NCI-H2227 (cell line): ENCODE results near the gene BRD9.
"Not testable (repeated sequence)": the region's sequence is repeated elsewhere in the genome, so short reads cannot be mapped to it uniquely, and the experiment has no call there.

Experiments used
- DNase-seq: peaks from one replicate; lab custom pipeline; 2025; ENCODE audit not compliant: unreplicated experiment; lab: John Stamatoyannopoulos, UW

BRD9 gene

DNA sequence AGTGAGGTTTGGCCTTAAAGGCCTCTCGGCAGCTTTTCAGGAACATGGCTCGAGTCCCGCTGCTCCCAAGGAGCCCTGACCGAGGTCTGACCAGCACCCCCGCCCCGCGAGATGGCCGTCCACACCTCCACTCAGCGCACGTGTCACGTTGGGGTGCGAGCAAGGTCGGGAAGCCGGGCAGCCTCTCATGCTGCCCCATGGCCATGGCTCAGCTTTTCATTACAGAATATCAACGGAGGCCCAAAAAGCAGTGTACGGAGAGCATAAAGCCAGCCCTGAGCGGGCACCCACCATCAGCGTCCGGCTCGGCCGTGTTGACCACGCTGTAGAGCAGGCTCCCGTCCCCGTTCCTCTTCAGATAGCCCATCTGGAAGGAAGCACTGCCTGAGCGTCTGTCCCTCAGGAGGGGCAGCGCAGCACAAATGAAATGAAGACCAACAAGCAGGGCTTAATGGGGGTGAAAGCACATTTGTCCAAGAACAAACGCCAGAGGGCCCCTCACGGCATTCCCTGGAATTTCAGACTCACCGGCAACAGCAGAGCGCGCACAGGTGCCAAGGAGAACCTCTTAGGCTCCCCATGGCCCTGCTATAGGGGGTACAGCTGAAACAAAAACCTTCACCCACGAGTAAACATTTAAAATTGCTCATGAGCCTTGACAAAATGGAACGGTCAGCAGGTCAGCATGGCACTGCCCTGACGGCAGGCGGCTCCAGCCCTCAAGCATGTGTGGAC is 11.6 kb downstream of the BRD9 start:
- DNase-seq: no peak

DNA sequence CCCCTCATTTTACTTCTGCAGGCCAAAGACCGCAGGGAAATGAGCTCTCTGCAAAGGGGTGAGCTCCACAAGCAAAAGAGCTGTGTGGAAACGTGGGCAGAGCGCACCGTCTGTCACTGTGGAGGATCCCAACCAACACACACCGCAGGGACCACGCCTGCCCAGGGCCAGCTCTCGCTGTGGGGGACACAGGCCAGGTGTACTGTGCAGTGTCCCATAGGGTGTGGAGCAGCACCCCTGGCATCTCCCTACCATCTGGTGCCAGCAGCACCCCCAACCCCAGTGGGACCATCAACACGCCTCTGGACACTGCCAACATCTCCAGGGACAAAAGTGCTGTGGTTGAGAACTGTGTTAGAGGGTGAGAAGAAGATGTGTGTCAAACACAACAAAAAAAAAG is 13.9 kb downstream of the BRD9 start:
- DNase-seq: not testable (repeated sequence)

DNA sequence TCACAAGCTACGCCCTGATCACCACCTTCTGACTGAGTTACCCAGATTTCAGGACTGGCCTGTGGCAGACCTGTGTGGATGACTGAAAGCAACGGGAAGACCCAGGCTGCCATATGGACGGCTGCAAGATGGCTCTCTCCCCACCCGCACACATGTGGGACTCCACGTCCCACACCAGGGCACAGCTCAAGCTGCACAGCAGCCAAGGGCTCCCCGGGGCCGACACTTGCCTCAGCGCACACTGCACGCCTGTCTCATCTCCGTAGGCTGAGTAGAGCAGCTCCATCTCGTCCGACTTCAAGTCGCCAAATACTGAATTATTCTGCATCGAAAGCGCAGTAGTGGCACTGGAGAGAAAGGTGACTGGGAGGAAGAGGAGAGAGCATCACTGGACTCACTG is 14.5 kb downstream of the BRD9 start:
- no peak for DNase-seq

DNA sequence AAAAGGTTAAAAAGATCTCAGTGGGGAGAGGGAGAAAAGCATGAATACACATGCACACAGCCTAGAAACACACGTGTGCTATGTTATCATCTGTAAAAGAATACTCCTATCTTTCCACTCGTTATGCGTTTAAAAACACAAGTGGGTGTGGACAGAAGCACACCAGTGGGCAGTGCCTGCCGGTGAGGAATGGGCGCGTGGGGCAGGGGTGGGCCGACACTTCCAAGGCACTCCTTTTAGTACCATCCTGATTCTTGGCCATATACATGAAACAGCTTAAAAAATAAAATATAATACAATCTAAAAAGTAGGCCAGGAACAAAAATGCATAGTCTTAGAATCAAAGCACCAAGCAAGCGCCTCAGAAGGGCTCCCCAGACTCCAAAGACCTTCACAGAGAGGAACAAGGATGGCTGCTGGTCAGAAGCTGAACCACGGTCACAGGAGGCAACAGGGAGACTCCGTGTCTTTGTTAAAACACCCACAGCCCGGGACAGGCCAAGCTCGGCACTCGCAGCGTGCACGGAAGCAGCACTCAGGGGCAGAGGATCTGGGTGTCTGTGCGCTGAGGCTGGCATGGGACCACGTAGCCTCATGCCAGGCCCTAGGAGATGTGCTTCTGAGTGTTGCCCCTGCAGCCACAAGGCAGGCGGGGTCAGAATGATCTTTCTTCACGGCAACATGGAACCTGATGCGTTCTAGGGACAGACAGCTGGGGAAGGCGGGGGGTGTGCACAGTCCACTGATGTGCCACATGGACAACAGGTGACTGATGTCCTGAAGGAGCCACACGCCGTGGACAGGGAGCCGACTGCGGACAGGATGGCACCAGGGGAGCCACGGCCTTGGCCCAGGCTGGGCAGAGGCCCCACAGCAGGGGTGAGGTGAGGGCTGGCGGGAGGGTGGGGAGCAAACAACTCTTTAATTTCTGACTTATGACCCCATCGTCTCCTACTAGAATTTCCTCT is 15.9 kb downstream of the BRD9 start:
- no peak for DNase-seq

DNA sequence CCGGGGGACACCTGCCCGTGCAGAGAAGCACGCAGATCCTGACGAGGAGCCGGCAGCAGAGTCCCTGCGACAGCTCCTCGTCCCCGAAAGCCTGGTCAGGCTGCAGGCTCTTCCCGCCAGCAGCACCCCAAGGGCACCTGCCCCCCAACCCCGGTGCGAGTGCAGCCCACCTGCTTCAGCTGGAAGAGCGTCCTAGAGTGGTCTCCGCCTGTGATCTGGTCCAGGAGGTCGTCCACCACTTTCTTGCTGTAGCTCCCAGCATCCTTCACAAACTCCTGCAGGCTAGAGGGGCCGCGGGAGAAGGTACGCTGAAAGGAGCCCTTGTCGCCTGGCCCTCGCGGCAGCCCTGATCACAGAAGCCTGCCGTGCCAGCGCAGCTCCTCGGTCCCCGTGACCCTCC is 16.7 kb downstream of the BRD9 start:
- no peak for DNase-seq

DNA sequence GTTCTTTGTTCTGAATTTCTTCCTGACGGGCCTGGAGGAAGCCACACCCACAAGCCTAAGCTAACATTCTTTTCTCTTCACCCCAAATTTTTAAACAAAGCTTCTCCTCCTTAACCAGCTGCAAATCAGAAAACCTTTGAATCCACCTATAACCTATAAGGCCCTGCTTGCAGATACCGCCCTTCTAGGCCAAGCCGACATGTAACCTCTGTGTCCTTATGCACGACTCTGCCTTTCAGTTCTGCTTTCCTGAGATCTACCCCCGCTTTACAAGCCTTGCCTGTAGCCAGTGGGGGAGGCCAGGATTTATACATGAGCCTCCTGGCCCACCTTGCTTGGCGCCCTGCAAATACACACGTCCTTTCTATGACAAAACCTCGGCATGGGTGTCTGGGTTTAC is 19.3 kb downstream of the BRD9 start:
- no peak for DNase-seq

DNA sequence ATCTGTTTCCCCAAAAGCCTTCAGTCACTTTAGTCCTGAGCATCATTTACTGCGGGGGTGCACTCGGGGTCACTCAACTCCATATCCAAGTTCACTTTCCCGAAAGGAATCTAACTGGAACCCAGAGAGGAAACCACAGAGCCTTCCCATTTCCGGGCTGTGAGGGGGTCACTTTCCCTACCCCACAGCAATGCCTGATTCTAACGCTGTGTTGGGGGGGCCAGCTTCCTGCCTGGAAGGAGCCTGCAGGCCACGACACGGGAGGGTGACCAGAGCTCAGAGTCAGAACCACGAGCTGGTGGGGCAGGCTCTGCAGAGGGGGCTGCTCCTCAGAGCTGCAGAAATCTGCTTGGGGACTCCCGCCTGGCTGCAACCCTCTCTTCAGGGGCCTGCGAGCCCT is 20.3 kb downstream of the BRD9 start:
- no peak for DNase-seq

DNA sequence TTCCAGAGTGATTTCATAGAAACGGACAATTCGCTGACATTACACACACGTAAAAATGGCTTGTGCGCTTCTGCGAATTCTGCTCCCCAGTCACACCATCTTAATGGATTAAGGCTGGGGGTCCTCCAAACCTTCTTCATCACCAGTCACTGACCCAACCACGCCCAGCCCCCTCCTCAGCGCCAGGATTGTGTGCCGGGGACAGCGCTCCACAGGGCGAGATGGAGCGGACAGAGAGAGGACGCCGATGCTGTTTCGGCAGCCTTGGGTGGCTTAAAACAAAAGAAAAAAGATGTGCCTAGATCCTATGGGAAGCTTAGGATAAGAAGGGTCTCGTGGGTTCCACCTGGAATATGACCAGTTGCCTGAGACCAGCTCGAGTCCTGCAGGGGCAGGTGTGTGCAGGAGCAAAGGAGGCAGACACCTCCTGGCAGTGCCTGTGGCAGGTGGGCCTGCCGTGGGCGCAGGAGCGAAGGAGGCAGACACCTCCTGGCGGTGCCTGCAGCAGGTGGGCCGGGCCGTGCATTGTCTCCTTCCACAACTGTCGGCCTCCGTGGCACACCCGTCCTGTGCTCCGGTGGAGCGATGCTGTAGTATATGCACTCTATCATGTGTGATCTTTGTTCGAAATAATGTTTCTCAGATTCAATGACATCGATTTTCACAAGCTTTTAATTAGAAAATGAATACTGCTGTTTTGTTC is 20.9 kb downstream of the BRD9 start:
- no peak for DNase-seq

DNA sequence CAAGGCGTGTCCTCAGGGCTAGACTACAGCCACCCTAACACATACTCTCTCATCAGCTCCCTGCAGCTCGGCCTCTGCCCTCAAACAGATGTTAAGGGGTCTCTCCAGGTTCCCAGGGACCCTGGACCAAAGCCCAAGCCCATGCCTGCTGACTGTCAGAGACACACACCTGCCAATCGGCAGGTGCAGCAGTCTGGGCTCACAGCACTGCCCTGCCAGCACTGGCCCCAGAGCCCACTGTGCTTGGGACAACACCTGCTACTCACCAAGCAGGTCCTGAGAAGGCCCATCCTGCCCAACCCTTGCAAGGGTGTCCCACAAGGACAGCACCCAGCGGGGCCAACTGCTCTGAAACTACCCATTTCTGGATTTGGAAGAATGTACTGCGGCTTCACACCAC is 21.6 kb downstream of the BRD9 start:
- DNase-seq: no peak

DNA sequence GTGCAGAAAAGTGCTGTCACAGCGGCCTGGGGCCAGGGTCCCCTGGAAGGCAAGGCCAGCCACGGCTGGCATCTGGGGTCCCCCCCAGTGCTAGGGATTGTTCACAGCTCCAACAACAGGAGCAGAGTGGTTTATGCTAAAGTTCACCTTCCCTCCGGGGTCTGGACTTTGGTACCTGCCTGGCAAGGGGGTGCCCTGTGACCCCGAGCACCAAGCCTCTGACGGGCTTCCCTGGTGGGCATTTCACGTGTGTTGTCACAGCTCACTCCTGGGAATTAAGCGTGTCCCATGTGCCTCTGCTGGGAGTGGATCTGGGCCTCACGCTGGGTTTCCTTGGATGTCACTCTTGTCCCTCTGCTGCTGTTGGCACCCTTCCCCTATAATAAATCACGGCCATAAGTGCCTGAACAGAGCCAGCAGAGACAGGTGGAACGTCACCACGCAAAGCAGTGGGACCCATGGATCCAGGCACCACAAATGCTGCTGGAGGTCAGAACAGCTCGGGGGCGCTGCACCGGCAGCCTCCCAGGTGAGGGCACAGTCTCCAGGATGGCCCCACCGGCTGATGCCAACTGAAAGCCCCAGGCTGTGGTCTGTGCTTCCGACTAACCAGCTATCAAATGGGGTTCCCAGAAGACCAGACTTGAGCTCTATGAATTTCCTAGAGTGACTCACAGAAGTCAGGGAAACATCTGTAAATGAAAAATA is 24.0 kb downstream of the BRD9 start:
- no peak for DNase-seq

DNA sequence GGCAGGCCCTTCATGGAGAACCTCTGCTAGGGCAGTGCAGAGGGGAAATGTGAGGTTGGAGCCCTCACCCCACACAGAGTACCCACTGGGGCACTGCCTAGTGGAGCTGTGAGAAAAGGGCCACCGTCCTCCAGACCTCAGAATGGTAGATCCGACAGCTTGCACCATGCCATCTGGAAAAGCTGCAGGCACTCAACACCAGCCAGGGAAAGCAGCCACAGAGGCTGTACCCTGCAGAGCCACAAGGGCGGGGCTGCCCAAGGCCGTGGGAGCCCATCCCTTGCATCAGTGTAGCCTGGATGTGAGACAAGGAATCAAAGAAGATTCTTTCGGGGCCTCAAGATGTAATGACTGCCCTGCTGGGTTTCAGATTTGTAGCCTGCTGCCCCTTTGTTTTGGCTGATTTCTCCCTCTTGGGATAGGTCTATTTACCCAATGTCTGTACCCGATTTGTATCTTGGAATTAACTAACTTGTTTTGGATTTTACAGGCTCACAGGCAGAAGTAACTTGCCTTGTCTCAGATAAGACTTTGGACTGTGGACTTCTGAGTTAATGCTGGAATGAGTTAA is 25.2 kb downstream of the BRD9 start:
- DNase-seq: no peak

DNA sequence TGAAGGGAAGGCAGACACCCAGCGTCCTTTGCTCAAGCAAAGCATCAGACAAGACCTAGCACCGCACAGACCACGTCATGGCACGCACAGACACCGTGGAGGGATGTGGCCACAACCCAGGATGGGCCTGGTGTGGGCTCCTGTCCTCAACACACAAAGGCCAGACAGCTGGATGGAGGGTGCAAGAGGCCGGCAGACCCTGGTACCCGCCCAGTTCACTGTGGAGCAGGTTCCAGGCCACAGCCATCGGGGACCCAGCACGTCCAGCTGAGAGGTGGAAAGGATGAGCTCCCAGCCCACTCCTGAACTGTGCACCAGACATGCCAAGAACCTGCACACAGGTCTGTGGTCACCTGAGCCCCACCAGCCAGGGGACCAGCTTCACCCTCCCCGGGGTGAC is 26.8 kb downstream of the BRD9 start:
- DNase-seq: no peak

DNA sequence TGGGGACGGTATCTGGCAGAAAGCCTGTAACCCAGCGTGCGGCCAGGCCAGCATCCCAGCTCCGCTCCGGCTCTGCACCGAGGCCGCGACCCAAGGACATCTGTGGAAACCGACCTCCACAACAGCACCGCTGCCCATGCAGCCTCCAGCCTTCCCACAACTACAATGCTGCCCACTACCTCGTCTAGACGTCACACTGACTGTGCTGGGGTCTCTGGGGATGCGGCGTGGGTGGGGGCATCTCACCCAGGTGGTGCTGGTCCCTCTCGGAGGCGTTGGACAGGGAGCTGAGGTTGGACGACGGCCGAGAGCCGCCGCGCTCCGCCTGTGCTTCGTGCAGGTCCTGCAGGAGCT is 27.5 kb downstream of the BRD9 start:
- no peak for DNase-seq

DNA sequence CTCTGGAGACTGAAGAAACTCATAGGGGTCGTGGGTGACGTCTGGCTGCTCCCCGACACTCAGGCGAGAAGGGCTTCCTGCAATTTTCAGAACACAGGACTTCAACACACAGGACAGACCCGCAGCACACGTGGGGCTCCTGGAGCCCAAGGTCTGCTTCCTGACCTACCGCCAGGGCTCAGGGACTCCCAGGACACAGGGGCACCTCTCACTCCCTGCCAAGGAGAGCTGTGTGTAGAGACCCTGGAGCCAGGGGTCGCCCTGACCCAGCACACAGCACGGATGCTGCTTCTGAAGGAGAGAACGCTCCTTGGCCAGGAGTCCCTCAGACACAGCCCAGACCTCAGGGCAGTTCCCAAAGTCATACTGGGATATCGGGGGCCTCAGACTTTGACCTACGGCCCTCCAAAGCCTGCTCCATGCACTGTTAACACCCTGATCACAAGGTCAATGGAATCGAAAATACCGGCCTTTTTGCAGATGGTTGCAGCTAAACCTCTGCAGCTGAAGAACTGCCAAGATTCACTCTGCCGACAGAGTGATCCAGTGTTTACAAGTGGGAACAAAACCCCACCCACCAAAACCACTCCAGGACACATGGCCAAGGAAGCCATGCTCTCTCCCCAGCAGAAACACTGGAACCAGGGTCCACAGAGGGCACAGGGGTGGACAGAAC is 28.0 kb downstream of the BRD9 start:
- no peak for DNase-seq

DNA sequence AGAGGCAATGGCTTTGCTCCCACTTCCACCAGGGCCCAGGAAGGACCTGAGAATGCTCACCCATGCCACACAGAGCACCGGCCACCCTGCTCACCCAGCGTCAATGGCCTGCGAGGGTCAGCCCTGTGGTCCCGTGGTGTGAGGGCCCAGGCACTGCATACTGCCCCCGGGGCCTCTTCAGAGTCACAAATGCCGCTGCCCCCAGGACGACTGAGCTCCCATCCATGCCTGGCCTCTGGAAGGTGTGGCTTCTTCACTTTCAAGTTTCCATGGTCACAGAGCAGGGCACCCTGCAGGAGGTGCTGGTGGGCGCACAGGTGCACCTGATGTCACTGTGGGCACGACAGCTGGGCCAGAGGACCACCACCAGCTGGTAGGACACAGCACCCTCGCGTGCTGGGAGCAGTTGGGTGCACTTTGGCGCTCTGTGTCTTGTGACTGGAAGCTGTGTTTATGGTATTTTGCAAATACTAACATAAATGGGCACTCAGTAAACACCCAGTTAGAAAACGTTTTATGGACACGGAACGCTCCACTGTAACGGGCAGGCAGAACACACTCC is 29.3 kb downstream of the BRD9 start:
- DNase-seq: no peak

DNA sequence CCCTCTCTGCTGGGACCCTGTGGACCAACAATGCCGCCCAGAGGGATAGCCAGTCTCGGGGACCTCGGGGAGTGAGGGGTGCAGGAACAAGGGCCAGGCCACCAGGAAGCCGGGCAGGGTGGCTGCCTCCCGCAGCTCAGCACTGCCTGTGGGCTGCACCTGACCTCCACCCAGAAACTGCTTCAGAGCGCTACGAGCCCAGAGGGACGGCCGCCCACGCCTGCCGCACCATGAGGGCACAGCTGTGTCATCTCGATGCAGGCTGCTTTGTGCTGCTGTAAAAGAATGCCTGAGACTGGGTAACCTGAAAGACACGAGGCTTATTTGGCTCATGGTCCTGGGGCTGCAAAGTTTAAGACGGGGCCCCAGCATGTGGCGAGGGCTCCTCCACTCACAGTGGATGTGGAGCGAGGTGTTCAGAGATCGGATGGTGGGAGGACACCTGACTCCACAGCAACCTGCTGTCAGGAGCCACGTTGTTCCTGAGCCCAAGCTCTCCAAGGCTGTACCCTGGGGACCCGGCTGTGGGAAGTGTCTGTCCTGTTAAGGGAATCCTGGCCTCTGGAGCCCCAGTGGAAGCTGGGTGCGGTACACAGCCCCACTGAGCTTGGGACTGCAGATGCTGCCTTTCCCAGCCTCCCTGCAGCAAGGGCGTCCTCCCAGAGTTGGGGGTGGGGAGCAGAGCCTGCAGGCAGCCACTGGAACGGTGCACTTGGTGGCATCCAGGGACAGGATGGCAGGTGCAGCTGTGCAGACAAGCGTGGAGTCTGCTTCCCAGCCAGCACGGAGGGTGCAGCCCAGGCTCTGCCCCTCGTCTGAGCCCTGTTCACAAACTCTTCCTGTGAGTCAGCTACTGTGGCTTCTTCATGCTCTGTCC is 30.0 kb downstream of the BRD9 start:
- DNase-seq: no peak

DNA sequence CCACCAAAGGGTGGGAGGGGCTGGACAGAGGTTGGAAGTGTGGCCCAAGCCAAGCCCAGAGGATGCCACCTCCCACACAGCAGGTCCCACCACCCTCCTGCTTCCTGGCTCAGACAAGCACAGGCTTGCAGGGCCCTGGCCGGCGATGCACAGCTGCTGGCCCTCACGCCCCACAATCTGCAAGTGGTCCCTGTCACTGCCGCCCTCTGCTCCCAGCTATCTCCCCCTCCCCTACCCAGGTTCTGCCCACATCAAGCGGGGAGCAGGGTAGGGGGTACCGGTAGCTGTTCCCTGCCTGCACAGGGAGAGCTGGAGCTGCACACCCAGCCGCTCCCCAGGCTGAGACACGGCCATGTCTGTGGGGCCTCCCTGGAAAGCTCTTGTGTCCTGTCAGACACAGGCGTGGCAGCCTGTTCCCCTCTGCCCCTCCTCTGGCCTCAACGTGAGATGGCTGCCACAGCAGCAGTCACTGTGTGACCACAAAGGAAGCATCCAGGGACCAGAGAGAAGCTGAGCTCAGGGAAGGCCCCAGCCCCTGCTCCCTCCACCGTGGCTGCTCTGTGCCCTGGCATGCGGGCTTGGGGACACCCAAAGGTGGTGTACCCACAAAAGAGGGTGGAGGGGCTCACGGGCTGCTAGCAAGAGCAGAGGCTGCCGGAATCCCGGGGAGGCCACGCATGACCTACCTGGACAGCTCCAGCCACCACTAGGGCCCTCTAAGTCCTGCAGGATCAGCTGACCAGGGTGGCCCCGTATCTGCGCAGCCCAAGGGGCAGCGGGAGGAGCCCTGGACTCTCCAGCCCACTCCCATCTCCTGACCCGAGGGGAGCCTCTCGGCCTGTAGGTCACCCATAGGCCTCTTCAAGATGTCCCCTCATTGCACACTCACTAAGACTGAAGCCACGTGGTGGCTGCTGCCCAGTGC is 30.9 kb downstream of the BRD9 start:
- no peak for DNase-seq
